IMR-90 (cell line): Measurements from ENCODE around the gene PAK6. TPM values are rescaled to one million over a fixed set of nuclear protein-coding genes. Genes with fewer than 3 reads are reported as not detected.

Source experiments
- ATAC-seq: fragments of 200-7000 bp; cut with Tn5 transposase; 2 replicates; pipeline ENCODE4 v1.9.1; 2020; ENCODE audit warnings: low read depth, mild to moderate bottlenecking, moderate library complexity
- BruUV-seq: library from RNA; stranded (reverse); fragments of 400-500 nt; replicated peaks from 2 replicates; lab custom pipeline; 2021; lab: Mats Ljungman, UMichigan
- CTCF ChIA-PET: fragments of 300-600 bp; formaldehyde crosslinking; extraction: SDS; loops from one replicate; lab custom pipeline; 2021; ENCODE audit warnings: antibody characterized with exemption; lab: Yijun Ruan, JAX
- POLR2A ChIA-PET: fragments of 300-600 bp; sonication (Branson Sonifier 250); formaldehyde crosslinking; loops from one replicate; lab custom pipeline; 2022; ENCODE audit warnings: antibody characterized with exemption; ENCODE audit not compliant: unreplicated experiment; lab: Charles Lee
- DNase-seq: peaks from one replicate; pipeline ENCODE4 v3.0.0; 2013
- H2AFZ ChIP-seq: replicated peaks from 2 replicates; pipeline ENCODE3; 2013; ENCODE audit warnings: low read length, mild to moderate bottlenecking; ENCODE audit not compliant: poor library complexity
- H2AK5ac ChIP-seq: 2 replicates; pipeline ENCODE4 v1.6.1; 2013; ENCODE audit warnings: low read depth, low read length, inconsistent platforms
- H2AK9ac ChIP-seq: replicated peaks from 2 replicates; pipeline ENCODE3; 2013; ENCODE audit warnings: mild to moderate bottlenecking, low read depth, low read length, moderate library complexity; ENCODE audit not compliant: poor library complexity
- H2BK120ac ChIP-seq: 2 replicates; pipeline ENCODE4 v1.6.1; 2013; ENCODE audit warnings: low read depth, low read length, inconsistent platforms
- H2BK15ac ChIP-seq: 3 replicates; pipeline ENCODE4 v1.6.1; 2013; ENCODE audit warnings: low read depth, low read length, inconsistent platforms
- H2BK20ac ChIP-seq: 2 replicates; pipeline ENCODE4 v1.6.1; 2013; ENCODE audit warnings: low read depth, mild to moderate bottlenecking, inconsistent platforms, low read length, moderate library complexity
- H2BK5ac ChIP-seq: 2 replicates; pipeline ENCODE4 v1.6.1; 2013; ENCODE audit warnings: mild to moderate bottlenecking, low read depth, low read length, inconsistent platforms; ENCODE audit not compliant: poor library complexity, severe bottlenecking
- H3K14ac ChIP-seq: replicated peaks from 2 replicates; pipeline ENCODE4 v1.6.1; 2013; ENCODE audit warnings: low read depth, low read length, inconsistent platforms
- H3K18ac ChIP-seq: 2 replicates; pipeline ENCODE4 v1.6.1; 2013; ENCODE audit warnings: low read depth, low read length, control low read depth
- H3K23ac ChIP-seq: 2 replicates; pipeline ENCODE4 v1.6.1; 2013; ENCODE audit warnings: low read depth, low read length, inconsistent platforms
- H3K27ac ChIP-seq: 2 replicates; pipeline ENCODE4 v1.5.1; 2013; ENCODE audit warnings: mild to moderate bottlenecking, control low read depth, low read length; ENCODE audit not compliant: insufficient read depth
- H3K27me3 ChIP-seq: 2 replicates; pipeline ENCODE4 v1.6.1; 2013; ENCODE audit warnings: low read length; ENCODE audit not compliant: control insufficient read depth, insufficient read depth
- H3K36me3 ChIP-seq: 2 replicates; pipeline ENCODE4 v1.6.1; 2013; ENCODE audit warnings: low read length, mixed read lengths; ENCODE audit not compliant: control insufficient read depth, insufficient read depth
- H3K4ac ChIP-seq: 2 replicates; pipeline ENCODE4 v1.6.1; 2013; ENCODE audit warnings: low read depth, low read length, inconsistent platforms
- H3K4me1 ChIP-seq: 2 replicates; pipeline ENCODE4 v1.6.1; 2013; ENCODE audit warnings: low read length, mixed read lengths; ENCODE audit not compliant: control insufficient read depth, insufficient read depth
- H3K4me2 ChIP-seq: 2 replicates; pipeline ENCODE4 v1.6.1; 2013; ENCODE audit warnings: low read depth, mild to moderate bottlenecking, control low read depth, low read length, moderate library complexity
- H3K4me3 ChIP-seq: 2 replicates; pipeline ENCODE4 v1.5.1; 2013; ENCODE audit warnings: low read depth, mild to moderate bottlenecking, control low read depth, low read length, moderate library complexity; ENCODE audit not compliant: insufficient read depth
- H3K56ac ChIP-seq: 2 replicates; pipeline ENCODE4 v1.6.1; 2013; ENCODE audit warnings: low read length, inconsistent platforms; ENCODE audit not compliant: insufficient read depth; ENCODE audit errors: extremely low read depth
- H3K79me1 ChIP-seq, 2 experiments: 2 replicates each; pipeline ENCODE4 v1.6.1; 2013; ENCODE audit warnings: low read length in 2 of 2, inconsistent platforms in 1 of 2, low read depth in 1 of 2
- H3K9ac ChIP-seq: 2 replicates; pipeline ENCODE4 v1.6.1; 2013; ENCODE audit warnings: low read depth, low read length, control low read depth
- H3K9me1 ChIP-seq: 2 replicates; pipeline ENCODE4 v1.6.1; 2013; ENCODE audit warnings: low read length, inconsistent platforms; ENCODE audit not compliant: insufficient read depth
- H3K9me3 ChIP-seq: 2 replicates; pipeline ENCODE4 v1.6.1; 2013; ENCODE audit warnings: low read length; ENCODE audit not compliant: control insufficient read depth, insufficient read depth
- H4K20me1 ChIP-seq: 2 replicates; pipeline ENCODE4 v1.6.1; 2013; ENCODE audit warnings: low read length, inconsistent platforms; ENCODE audit not compliant: insufficient read depth
- H4K5ac ChIP-seq: 2 replicates; pipeline ENCODE4 v1.6.1; 2013; ENCODE audit warnings: mild to moderate bottlenecking, low read depth, low read length, control low read depth
- H4K8ac ChIP-seq, 2 experiments: 2 replicates each; pipeline ENCODE4 v1.6.1; 2013; ENCODE audit warnings: low read depth in 2 of 2, low read length in 2 of 2, control low read depth in 1 of 2, inconsistent platforms in 1 of 2
- H4K91ac ChIP-seq: 2 replicates; pipeline ENCODE4 v1.6.1; 2013; ENCODE audit warnings: low read depth, low read length, inconsistent platforms; ENCODE audit not compliant: insufficient read depth
- BHLHE40 ChIP-seq: fragments of 150-350 bp; IDR thresholded peaks from 2 replicates; pipeline ENCODE4 v1.6.1; 2016; ENCODE audit warnings: mild to moderate bottlenecking, low read depth, low read length
- CTCF ChIP-seq: conservative IDR thresholded peaks from 2 replicates; pipeline ENCODE4 v1.5.1; 2012; ENCODE audit warnings: mild to moderate bottlenecking, low read depth, low read length, improper control_type of control experiment
- ELK1 ChIP-seq: fragments of 150-350 bp; IDR thresholded peaks from 2 replicates; pipeline ENCODE4 v1.6.1; 2016; ENCODE audit warnings: low read depth, mild to moderate bottlenecking, low read length, moderate library complexity, borderline replicate concordance
- RCOR1 ChIP-seq: IDR thresholded peaks from 2 replicates; pipeline ENCODE4 v1.6.1; 2012; ENCODE audit warnings: mild to moderate bottlenecking, low read length, improper control_type of control experiment; ENCODE audit not compliant: insufficient replicate concordance
- SMC3 ChIP-seq: fragments of 150-350 bp; IDR thresholded peaks from 2 replicates; pipeline ENCODE4 v1.6.1; 2016; ENCODE audit warnings: low read depth, mild to moderate bottlenecking, antibody characterized with exemption, low read length, moderate library complexity
- WGBS, 2 experiments: methylation state at CpG; one replicate each; pipeline versions ENCODE4 v1.1.5 to v1.1.7; 2013; ENCODE audit warnings: missing lambda C conversion rate in 2 of 2; ENCODE audit not compliant: insufficient read length in 1 of 2; ENCODE audit errors: extremely low coverage in 2 of 2; 5-methylcytosine and 5-hydroxymethylcytosine counted together
- dilution Hi-C: fragments of 300-500 bp; cut with HindIII; formaldehyde crosslinking; loops from one replicate; pipeline ENCODE4 v1.14.3; 2018; ENCODE audit warnings: low sequenced_read_pairs; ENCODE audit not compliant: unreplicated experiment
- in situ Hi-C: fragments of 300-500 bp; cut with MboI; formaldehyde crosslinking; loops from 3 replicates; pipeline ENCODE4 v1.14.3; 2019; ENCODE audit warnings: low sequenced_read_pairs, inconsistent platforms, mixed read lengths
- intact Hi-C: fragments of 100-400 bp; cut with micrococcal nuclease; formaldehyde crosslinking; loops from 2 replicates; pipeline ENCODE4 v1.10.0; 2022
- polyA plus RNA-seq, 3 experiments: library from polyadenylated mRNA; depleted of rRNA; stranded (reverse); fragments of >200 nt; gene quantifications; 2 replicates each; pipeline ENCODE4 v1.2.3, GENCODE V29; 2012; ENCODE audit warnings: low replicate concordance in 1 of 3
- total RNA-seq: library from RNA; depleted of rRNA; stranded (reverse); fragments of >200 nt; gene quantifications from 2 replicates; pipeline ENCODE4 v1.2.3, GENCODE V29; 2012

PAK6 gene
- total and polyA plus RNA-seq, 2 of the 4 experiments (the other 2 are of a cell fraction): 0.21 TPM; not detected in 1

- Histone ChIP-seq H3K4ac (no peak overlapping the region), H3K79me1 (no peaks in the 10 kb centered on the region), H2AK5ac (no peak overlapping the region), H4K20me1 (no peaks in the 10 kb centered on the region), H3K4me3 (no peak overlapping the region), H2AFZ (no peak overlapping the region), H3K27ac (no peak overlapping the region), H3K9me1 (peaks cover 4% of the 10 kb centered on the region; the same call in 1 of the 2 replicates), H4K91ac (no peak overlapping the region), H2BK15ac (no peak overlapping the region), H4K5ac (no peak overlapping the region), H3K36me3 (no peaks in the 10 kb centered on the region), H3K18ac (no peak overlapping the region), H2AK9ac (peak overlapping the region; percentile 33), H3K9me3 (no peaks in the 10 kb centered on the region), H3K4me2 (no peak overlapping the region), H2BK120ac (no peak overlapping the region), H2BK5ac (no peak overlapping the region), H3K56ac (no peak overlapping the region), H3K4me1 (peaks cover 3% of the 10 kb centered on the region; the same call in 1 of the 2 replicates), H3K23ac (no peak overlapping the region), H3K14ac (no peak overlapping the region; the same call in 1 of the 2 replicates), H2BK20ac (no peak overlapping the region), H3K27me3 (peaks cover 37% of the 10 kb centered on the region), H3K9ac (no peak overlapping the region), H4K8ac (no peak overlapping the region)
- no peak for TF ChIP-seq CTCF
- TF ChIP-seq RCOR1: no peak
- no peak for TF ChIP-seq ELK1
- no peak for TF ChIP-seq SMC3
- TF ChIP-seq BHLHE40: no peak
- in situ Hi-C loops: no loop called here
- intact Hi-C loops: no loop called here
- CTCF ChIA-PET: interaction anchor here (1.0 kb wide), 1 partner anchor 18 kb away, joined by 3 read pairs; the partner anchor contains the start of gene PAK6
- ATAC-seq (no peak), DNase-seq (peak; percentile 43)
- BruUV-seq: no TSS peak
- POLR2A ChIA-PET: no interaction called here
- dilution Hi-C loops: no loop called here
- 85% methylated on average over 11 of the region's 17 CpGs; no CpG with 5 or more reads in 1 of the 2 experiments for WGBS, 2 experiments
Observed at GRCh38 chr15:40256638-40257235, 17.9 kb downstream of the PAK6 start.
